ENCODE data around the gene TSPAN18. TPM values are rescaled to one million over a fixed set of nuclear protein-coding genes. Genes with fewer than 3 reads are reported as not detected.

Gene TSPAN18
- total RNA-seq, 1 experiment from 2014 or later: 0.77 TPM

DNA sequence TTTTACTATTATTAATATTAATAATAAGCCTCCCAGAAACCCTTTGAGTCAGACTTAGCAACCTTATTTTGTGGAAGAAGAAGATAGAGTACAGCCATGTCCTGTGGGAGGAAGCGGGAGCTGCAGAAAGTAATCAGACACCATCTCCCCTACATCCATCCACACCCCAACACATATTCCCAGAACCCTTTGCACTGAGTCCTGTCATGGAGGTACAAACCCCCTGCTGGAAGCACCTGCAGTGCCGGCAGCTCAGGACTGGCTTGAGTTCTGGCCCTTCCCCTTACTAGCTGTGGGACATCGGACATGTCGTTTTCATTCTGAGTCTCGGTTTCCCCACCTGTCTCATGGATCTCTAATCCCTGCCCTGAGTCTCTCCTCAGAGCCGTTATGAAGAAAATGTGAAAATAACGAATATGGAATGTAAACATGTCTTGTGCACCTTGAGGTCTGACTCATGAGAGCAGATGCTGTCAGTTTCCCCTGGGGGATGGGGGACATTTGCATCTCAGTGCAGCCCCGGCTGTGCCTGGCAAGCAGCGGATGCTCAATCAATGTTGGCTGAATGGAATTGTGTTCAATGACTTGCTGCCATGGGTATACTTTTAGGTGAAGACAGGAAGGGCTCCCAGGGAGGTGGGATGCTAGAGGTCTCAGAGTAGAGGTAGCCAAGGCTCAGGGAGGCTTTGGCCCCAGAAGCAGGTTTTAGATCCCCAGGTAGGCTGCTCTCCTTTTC, 178.5 kb downstream of the TSPAN18 start:
- intact Hi-C loops (cut with micrococcal nuclease): no loop called here
- ChIA-PET CTCF (interaction anchor here (0.6 kb wide), 1 partner anchor 15 kb away, joined by 3 read pairs; no protein-coding TSS in a partner anchor), POLR2A (no interaction called here)
- Mint-ChIP-seq H3K36me3 (ENCODE audit: insufficient read depth, unreplicated experiment) (no peaks in the 10 kb centered on the region), H3K27me3 (ENCODE audit: insufficient read depth, unreplicated experiment) (peaks cover 18% of the 10 kb centered on the region), H3K9me3 (ENCODE audit: unreplicated experiment) (no peaks in the 10 kb centered on the region), H3K27ac (ENCODE audit: low read depth, unreplicated experiment) (no peak overlapping the region), H3K4me1 (ENCODE audit: insufficient read depth, unreplicated experiment) (no peaks in the 10 kb centered on the region), H3K4me3 (ENCODE audit: unreplicated experiment) (no peak overlapping the region)
- no TSS peak for BruUV-seq (replicated peaks)
- no peak for DNase-seq (ENCODE audit: unreplicated experiment)
- TF ChIP-seq, protein P1, sequence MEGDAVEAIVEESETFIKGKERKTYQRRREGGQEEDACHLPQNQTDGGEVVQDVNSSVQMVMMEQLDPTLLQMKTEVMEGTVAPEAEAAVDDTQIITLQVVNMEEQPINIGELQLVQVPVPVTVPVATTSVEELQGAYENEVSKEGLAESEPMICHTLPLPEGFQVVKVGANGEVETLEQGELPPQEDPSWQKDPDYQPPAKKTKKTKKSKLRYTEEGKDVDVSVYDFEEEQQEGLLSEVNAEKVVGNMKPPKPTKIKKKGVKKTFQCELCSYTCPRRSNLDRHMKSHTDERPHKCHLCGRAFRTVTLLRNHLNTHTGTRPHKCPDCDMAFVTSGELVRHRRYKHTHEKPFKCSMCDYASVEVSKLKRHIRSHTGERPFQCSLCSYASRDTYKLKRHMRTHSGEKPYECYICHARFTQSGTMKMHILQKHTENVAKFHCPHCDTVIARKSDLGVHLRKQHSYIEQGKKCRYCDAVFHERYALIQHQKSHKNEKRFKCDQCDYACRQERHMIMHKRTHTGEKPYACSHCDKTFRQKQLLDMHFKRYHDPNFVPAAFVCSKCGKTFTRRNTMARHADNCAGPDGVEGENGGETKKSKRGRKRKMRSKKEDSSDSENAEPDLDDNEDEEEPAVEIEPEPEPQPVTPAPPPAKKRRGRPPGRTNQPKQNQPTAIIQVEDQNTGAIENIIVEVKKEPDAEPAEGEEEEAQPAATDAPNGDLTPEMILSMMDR (IDR thresholded peaks at IDR 0.05; ENCODE audit: unreplicated experiment): no peak

DNA sequence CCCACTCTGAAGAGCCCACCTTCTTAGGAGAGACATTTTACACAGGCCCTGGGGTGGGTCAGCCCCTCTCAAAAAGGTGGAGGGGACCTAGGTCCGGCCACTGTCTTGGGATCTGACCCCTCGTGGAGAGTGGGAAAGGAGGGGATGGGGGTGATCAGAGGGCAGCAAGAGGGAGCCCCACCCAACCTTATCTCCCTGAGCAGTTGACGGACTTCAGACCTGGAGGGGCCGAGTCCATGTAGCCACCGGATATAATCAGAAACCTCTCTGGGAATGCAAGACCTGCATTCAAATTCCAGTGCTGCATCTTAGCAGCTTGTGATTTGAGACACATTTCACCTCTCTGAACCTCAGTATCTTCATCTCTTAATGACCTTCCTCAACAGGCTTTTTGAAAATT, 179.9 kb downstream of the TSPAN18 start:
- intact Hi-C loops (cut with micrococcal nuclease): no loop called here
- CTCF ChIA-PET: interaction anchor here (0.6 to 1.8 kb wide), 4 partner anchors 21 to 621 kb away, joined by 3 to 4 read pairs (median 4); no protein-coding TSS in a partner anchor
- TF ChIP-seq, protein P1 (IDR thresholded peaks at IDR 0.05; ENCODE audit: unreplicated experiment): no peak
- no peak overlapping the region for H3K4me3 Mint-ChIP-seq (ENCODE audit: unreplicated experiment)
- no peaks in the 10 kb centered on the region for H3K9me3 Mint-ChIP-seq (ENCODE audit: unreplicated experiment)
- H3K27me3 Mint-ChIP-seq (ENCODE audit: insufficient read depth, unreplicated experiment): peaks cover 18% of the 10 kb centered on the region
- no peaks in the 10 kb centered on the region for H3K4me1 Mint-ChIP-seq (ENCODE audit: insufficient read depth, unreplicated experiment)
- H3K27ac Mint-ChIP-seq (ENCODE audit: low read depth, unreplicated experiment): no peak overlapping the region
- DNase-seq (ENCODE audit: unreplicated experiment): no peak
- peaks cover 4% of the 10 kb centered on the region for H3K36me3 Mint-ChIP-seq (ENCODE audit: insufficient read depth, unreplicated experiment)
- BruUV-seq (replicated peaks): no TSS peak
- POLR2A ChIA-PET: no interaction called here

DNA sequence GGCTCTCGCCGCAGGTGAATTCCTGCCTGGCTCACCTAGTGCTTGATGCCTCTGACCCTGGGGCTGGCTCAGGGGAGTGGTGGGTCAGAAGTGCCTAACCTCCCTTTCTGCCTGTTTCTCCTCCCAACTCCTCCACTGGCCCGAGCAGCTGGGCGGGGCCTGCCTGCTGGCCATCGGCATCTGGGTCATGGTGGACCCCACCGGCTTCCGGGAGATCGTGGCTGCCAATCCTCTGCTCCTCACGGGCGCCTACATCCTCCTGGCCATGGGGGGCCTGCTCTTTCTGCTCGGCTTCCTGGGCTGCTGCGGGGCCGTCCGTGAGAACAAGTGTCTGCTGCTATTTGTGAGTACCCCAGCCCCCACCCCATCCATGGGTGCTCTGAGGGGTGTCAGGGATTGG, 182.8 kb downstream of the TSPAN18 start:
- no peak overlapping the region for H3K27ac Mint-ChIP-seq (ENCODE audit: low read depth, unreplicated experiment)
- CTCF ChIA-PET: interaction anchor here (2.1 to 3.1 kb wide), 2 partner anchors 10 to 352 kb away, joined by 9 to 57 read pairs; no protein-coding TSS in a partner anchor
- intact Hi-C loops (cut with micrococcal nuclease): no loop called here

DNA sequence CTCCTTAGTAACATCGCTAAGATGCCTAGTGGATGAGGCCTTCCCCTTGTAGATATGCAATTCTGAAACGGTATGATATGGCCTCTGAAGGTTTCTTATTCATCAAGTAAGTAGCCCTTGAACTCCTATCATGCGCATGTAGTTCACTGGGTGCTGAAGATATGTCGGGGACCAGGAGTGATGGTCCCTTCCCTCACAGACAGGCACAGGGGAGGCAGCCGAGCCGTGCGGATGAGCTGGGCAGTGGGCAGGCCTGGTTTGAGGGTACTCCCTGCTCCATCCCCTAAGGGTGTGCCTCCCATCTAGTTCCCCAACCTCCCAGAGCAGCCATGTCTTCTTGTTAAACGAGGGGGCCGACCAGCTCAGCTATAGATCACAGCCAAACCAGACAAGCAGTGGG, 183.8 kb downstream of the TSPAN18 start:
- TF ChIP-seq, protein P1 (IDR thresholded peaks at IDR 0.05; ENCODE audit: unreplicated experiment): no peak
- no TSS peak for BruUV-seq (replicated peaks)
- Mint-ChIP-seq H3K9me3 (ENCODE audit: unreplicated experiment) (no peaks in the 10 kb centered on the region), H3K27ac (ENCODE audit: low read depth, unreplicated experiment) (no peak overlapping the region), H3K27me3 (ENCODE audit: insufficient read depth, unreplicated experiment) (no peaks in the 10 kb centered on the region), H3K4me1 (ENCODE audit: insufficient read depth, unreplicated experiment) (no peaks in the 10 kb centered on the region), H3K4me3 (ENCODE audit: unreplicated experiment) (no peak overlapping the region), H3K36me3 (ENCODE audit: insufficient read depth, unreplicated experiment) (peaks cover 4% of the 10 kb centered on the region)
- no peak for DNase-seq (ENCODE audit: unreplicated experiment)
- intact Hi-C loops (cut with micrococcal nuclease): loop anchor here (5.0 kb wide), 1 partner anchor 353 kb away; no protein-coding TSS in a partner anchor
- POLR2A ChIA-PET: no interaction called here
- CTCF ChIA-PET: interaction anchor here (0.6 to 3.1 kb wide), 35 partner anchors 8 to 402 kb away, joined by 3 to 57 read pairs (median 5); no protein-coding TSS in a partner anchor

More for the DNA sequence above, 182.8 kb downstream of the TSPAN18 start:
- peaks cover 4% of the 10 kb centered on the region for H3K36me3 Mint-ChIP-seq (ENCODE audit: insufficient read depth, unreplicated experiment)
- no peak overlapping the region for H3K4me3 Mint-ChIP-seq (ENCODE audit: unreplicated experiment)
- H3K9me3 Mint-ChIP-seq (ENCODE audit: unreplicated experiment): no peaks in the 10 kb centered on the region
- no peak for DNase-seq (ENCODE audit: unreplicated experiment)
- H3K27me3 Mint-ChIP-seq (ENCODE audit: insufficient read depth, unreplicated experiment): no peaks in the 10 kb centered on the region
- POLR2A ChIA-PET: no interaction called here
- no peaks in the 10 kb centered on the region for H3K4me1 Mint-ChIP-seq (ENCODE audit: insufficient read depth, unreplicated experiment)
- BruUV-seq (replicated peaks): no TSS peak
- TF ChIP-seq, protein P1 (IDR thresholded peaks at IDR 0.05; ENCODE audit: unreplicated experiment): no peak

Measured in MCF 10A (cell line).